GM23248 (cell line): ENCODE measurements around the gene ADAM15.

Source experiments
- EZH2 ChIP-seq: fragments of 200-600 bp; sonication (generic); IDR thresholded peaks from 2 replicates; pipeline ENCODE4 v1.6.1; 2018; ENCODE audit warnings: antibody characterized with exemption, mild to moderate bottlenecking; ENCODE audit not compliant: insufficient read depth, poor library complexity, severe bottlenecking
- EZH2phosphoT487 ChIP-seq: fragments of 200-600 bp; sonication (generic); IDR thresholded peaks from 2 replicates; pipeline ENCODE4 v1.6.1; 2018; ENCODE audit warnings: antibody characterized with exemption, moderate library complexity, mild to moderate bottlenecking, low read depth; ENCODE audit not compliant: insufficient read depth

GRCh38 chr1:155068599-155068998 is 17.5 kb downstream of the ADAM15 start:
- no peak for TF ChIP-seq EZH2phosphoT487
- TF ChIP-seq EZH2: no peak
